Body of pancreas (tissue), 4 donors: ENCODE measurements around the gene CHSY1.

Experiments used
- POLR2A ChIP-seq, 3 donors: fragments of 450-650 bp; IDR thresholded peaks; one replicate each; pipeline ENCODE4 v1.6.1; 2016; ENCODE audit warnings: antibody characterized with exemption in 3 of 3, mild to moderate bottlenecking in 2 of 3
- TF ChIP-seq, protein P1 (sequence below), 7 experiments: fragments of 450-650 bp in 4 of 7; fragments of 200-600 bp in 3 of 7; sonication (generic) in 3 of 7; IDR thresholded peaks; one replicate each; pipeline ENCODE4 v1.5.1; 2016 to 2019; ENCODE audit warnings: antibody characterized with exemption in 7 of 7

DNA sequence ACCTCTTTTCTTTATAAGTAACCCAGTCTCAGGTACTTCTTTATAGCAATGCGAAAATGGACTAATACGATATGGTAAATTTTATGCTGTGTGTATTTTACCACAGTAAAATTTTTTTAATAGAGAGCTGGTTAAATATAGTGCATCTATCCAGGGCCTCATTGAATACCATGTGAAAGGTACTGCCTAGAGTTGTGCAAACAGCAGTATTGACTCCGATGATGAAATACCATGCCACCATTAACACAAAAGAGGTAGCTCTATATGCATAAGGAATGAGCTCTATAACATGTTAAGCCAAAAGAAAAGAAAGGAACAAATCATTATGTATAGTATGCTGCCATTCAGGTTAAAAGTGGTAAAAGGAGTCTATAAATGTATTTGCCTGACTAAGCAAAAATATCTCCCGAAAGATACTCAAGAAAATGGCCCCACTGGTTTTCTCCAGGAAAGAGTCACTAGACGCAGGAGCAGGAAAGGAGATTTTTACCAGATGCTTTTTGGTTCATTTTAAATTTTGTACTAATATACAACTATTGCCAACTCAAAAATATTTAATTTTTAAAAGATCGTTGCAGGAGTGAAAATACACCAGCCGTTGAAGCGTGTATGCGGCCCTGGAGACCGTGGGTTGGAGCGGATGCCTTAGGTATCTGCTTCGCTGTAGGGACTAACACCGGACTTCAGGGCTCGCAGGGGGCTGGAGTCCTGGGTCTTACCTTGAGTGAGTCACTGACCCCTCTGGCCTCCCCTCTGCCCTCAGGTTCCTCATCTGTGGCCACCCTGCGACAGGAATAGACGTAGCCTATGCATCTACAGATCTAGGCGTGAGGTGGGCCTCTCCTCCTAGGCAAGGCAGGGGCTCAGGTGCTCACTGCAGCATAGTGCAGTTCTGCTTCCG, 120.1 kb downstream of the CHSY1 start:
- no peak for TF ChIP-seq POLR2A (IDR thresholded peaks at IDR 0.05)
- TF ChIP-seq, protein P1, sequence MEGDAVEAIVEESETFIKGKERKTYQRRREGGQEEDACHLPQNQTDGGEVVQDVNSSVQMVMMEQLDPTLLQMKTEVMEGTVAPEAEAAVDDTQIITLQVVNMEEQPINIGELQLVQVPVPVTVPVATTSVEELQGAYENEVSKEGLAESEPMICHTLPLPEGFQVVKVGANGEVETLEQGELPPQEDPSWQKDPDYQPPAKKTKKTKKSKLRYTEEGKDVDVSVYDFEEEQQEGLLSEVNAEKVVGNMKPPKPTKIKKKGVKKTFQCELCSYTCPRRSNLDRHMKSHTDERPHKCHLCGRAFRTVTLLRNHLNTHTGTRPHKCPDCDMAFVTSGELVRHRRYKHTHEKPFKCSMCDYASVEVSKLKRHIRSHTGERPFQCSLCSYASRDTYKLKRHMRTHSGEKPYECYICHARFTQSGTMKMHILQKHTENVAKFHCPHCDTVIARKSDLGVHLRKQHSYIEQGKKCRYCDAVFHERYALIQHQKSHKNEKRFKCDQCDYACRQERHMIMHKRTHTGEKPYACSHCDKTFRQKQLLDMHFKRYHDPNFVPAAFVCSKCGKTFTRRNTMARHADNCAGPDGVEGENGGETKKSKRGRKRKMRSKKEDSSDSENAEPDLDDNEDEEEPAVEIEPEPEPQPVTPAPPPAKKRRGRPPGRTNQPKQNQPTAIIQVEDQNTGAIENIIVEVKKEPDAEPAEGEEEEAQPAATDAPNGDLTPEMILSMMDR (IDR thresholded peaks at IDR 0.05), result no peak
